B cell (primary cell): Measurements from ENCODE around the gene SATB2. TPM values are rescaled to one million over a fixed set of nuclear protein-coding genes. Genes with fewer than 3 reads are reported as not detected.

Experiments used
- ATAC-seq: fragments of 200-7000 bp; cut with Tn5 transposase; one replicate; pipeline ENCODE4 v1.10.0; 2021; ENCODE audit warnings: low read depth, mild to moderate bottlenecking, moderate number of reproducible peaks, moderate library complexity
- CTCF ChIA-PET: fragments of 350-600 bp; sonication (Branson Sonifier 250); formaldehyde crosslinking; loops from one replicate; lab custom pipeline; 2021; ENCODE audit warnings: antibody characterized with exemption, inconsistent platforms; lab: Charles Lee
- POLR2A ChIA-PET: fragments of 350-600 bp; sonication (Branson Sonifier 250); formaldehyde crosslinking; loops from one replicate; lab custom pipeline; 2021; ENCODE audit warnings: antibody characterized with exemption; lab: Charles Lee
- DNase-seq: peaks from one replicate; pipeline ENCODE4 v3.0.0; 2013
- H2AFZ ChIP-seq: 2 replicates; pipeline ENCODE4 v1.6.1; 2012; ENCODE audit warnings: mild to moderate bottlenecking, low read depth, low read length; ENCODE audit not compliant: insufficient read depth, poor library complexity, severe bottlenecking
- H3K27ac ChIP-seq, 2 donors: 1 replicate in 1 of 2; 2 replicates in 1 of 2; pipeline ENCODE4 v1.5.1; 2012 to 2013; ENCODE audit warnings: low read length in 2 of 2, mild to moderate bottlenecking in 2 of 2, moderate library complexity in 1 of 2
- H3K27me3 ChIP-seq, 4 experiments: fragments of 200-600 bp in 1 of 4; sonication (generic) in 1 of 4; replicated peaks in 1 of 4; 1 replicate in 2 of 4; 2 replicates in 2 of 4; pipeline versions ENCODE4 v1.6.1 to v1.7.0; 2013 to 2016; ENCODE audit warnings: low read length in 3 of 4, mild to moderate bottlenecking in 2 of 4, mixed read lengths in 1 of 4, moderate library complexity in 1 of 4; ENCODE audit not compliant: insufficient read depth in 4 of 4, control insufficient read depth in 3 of 4; ENCODE audit errors: control extremely low read depth in 1 of 4
- H3K36me3 ChIP-seq, 2 experiments: replicated peaks in 1 of 2; 1 replicate in 1 of 2; 2 replicates in 1 of 2; pipeline versions ENCODE4 v1.6.1 to v1.7.1; 2013; ENCODE audit warnings: low read length in 1 of 2; ENCODE audit not compliant: insufficient read depth in 2 of 2, control insufficient read depth in 1 of 2; ENCODE audit errors: control extremely low read depth in 1 of 2, extremely low read depth in 1 of 2
- H3K4me1 ChIP-seq, 2 donors: fragments of 200-600 bp in 1 of 2; sonication (generic) in 1 of 2; 1 replicate in 1 of 2; 2 replicates in 1 of 2; pipeline versions ENCODE4 v1.5.1 to v1.6.1; 2013 to 2017; ENCODE audit warnings: low read length in 2 of 2; ENCODE audit not compliant: control insufficient read depth in 2 of 2, insufficient read depth in 2 of 2
- H3K4me2 ChIP-seq: replicated peaks from 2 replicates; pipeline ENCODE3; 2012; ENCODE audit warnings: mild to moderate bottlenecking, low read depth, low read length; ENCODE audit not compliant: poor library complexity, severe bottlenecking
- H3K4me3 ChIP-seq, 5 experiments: fragments of 200-600 bp in 1 of 5; sonication (generic) in 1 of 5; 1 replicate in 3 of 5; 2 replicates in 2 of 5; pipeline versions ENCODE4 v1.5.1 to v1.7.0; 2011 to 2016; ENCODE audit warnings: low read length in 4 of 5, mild to moderate bottlenecking in 4 of 5, low read depth in 2 of 5, control low read depth in 1 of 5, moderate library complexity in 1 of 5; ENCODE audit not compliant: insufficient read depth in 1 of 5; ENCODE audit errors: control extremely low read depth in 1 of 5, extremely low read depth in 1 of 5
- H3K79me2 ChIP-seq: fragments of 200-600 bp; sonication (generic); one replicate; pipeline ENCODE4 v1.6.0; 2016; ENCODE audit warnings: low read length; ENCODE audit not compliant: control insufficient read depth, insufficient read depth
- H3K9ac ChIP-seq: fragments of 200-600 bp; sonication (generic); 2 replicates; pipeline ENCODE4 v1.6.1; 2017; ENCODE audit warnings: mild to moderate bottlenecking, low read length, moderate library complexity
- H3K9me3 ChIP-seq, 3 donors: one replicate each; pipeline versions ENCODE4 v1.6.1 to v1.7.1; 2013; ENCODE audit warnings: low read length in 2 of 3; ENCODE audit not compliant: control insufficient read depth in 2 of 3, insufficient read depth in 1 of 3; ENCODE audit errors: control extremely low read depth in 1 of 3
- H4K20me1 ChIP-seq: 2 replicates; pipeline ENCODE4 v1.6.0; 2012; ENCODE audit warnings: mild to moderate bottlenecking, low read length; ENCODE audit not compliant: insufficient read depth, control insufficient read depth, poor library complexity, severe bottlenecking
- H3K27ac Mint-ChIP-seq: one replicate; pipeline ENCODE4 v1.8.0; 2021; ENCODE audit warnings: mixed read lengths
- H3K27me3 Mint-ChIP-seq: one replicate; pipeline ENCODE4 v1.8.0; 2021; ENCODE audit warnings: mixed read lengths
- H3K4me1 Mint-ChIP-seq: one replicate; pipeline ENCODE4 v1.8.0; 2021; ENCODE audit warnings: mixed read lengths
- H3K4me3 Mint-ChIP-seq: one replicate; pipeline ENCODE4 v1.8.0; 2021; ENCODE audit warnings: mixed read lengths
- H3K9me3 Mint-ChIP-seq: one replicate; pipeline ENCODE4 v1.8.0; 2022; ENCODE audit warnings: mixed read lengths; ENCODE audit not compliant: insufficient read depth
- EZH2 ChIP-seq: IDR thresholded peaks from 2 replicates; pipeline ENCODE4 v1.6.1; 2012; ENCODE audit warnings: borderline replicate concordance, low read depth, mild to moderate bottlenecking, moderate library complexity, low read length; ENCODE audit not compliant: insufficient read depth, poor library complexity, severe bottlenecking
- WGBS: methylation state at CpG from one replicate; pipeline ENCODE4 v1.1.5; 2013; ENCODE audit warnings: missing lambda C conversion rate; ENCODE audit not compliant: insufficient coverage; 5-methylcytosine and 5-hydroxymethylcytosine counted together
- intact Hi-C: fragments of 100-400 bp; cut with micrococcal nuclease; formaldehyde crosslinking; loops from one replicate; pipeline ENCODE4 v1.10.0; 2022
- polyA plus RNA-seq: library from polyadenylated mRNA; depleted of rRNA; stranded (reverse); fragments of >200 nt; gene quantifications from 2 replicates; pipeline ENCODE4 v1.2.3, GENCODE V29; 2012
- total RNA-seq, 2 donors: library from RNA; stranded (reverse); fragments of 120-200 nt in 1 of 2; gene quantifications; 1 replicate in 1 of 2; 2 replicates in 1 of 2; pipeline versions ENCODE4 v1.2.3 to v1.2.4, GENCODE V29; 2013 to 2022
- TF ChIP-seq, protein P1 (sequence below): fragments of 200-600 bp; IDR thresholded peaks from one replicate; pipeline ENCODE4 v1.8.0; 2022; ENCODE audit warnings: antibody characterized with exemption, mild to moderate bottlenecking

The SATB2 gene
- total and polyA plus RNA-seq, 2 donors (not counting 1 experiment from before 2014, with no cell fraction given): 0.13 to 0.49 TPM

DNA sequence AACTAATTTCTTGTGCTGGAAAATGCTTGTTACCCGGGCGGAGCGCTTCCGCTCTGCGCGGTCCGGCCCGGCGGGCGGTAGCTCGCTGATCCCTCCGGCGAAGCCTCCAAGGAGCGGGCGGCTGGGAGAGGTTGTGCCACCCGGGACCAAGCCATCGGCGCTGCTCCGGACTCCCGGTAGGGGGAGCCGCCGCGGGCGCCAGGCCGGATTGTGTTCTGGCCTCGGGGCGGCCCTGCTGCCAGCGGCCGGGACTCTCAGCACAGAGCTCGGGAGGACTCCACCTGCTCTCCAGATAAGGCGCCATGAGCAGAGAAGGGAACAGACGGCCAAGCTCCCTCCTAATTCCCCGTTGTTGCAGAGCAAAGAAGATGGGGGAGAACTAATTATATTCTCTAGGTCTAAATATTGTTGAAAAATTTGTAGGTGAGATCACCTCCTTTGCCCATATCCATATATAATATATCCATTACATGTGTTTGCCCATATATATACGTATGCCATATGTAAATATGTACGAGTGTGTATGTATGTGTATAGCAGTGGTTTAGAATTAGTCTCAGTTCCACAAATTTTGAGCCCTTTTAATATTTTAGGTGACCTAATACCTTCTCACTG is 13.8 kb upstream of the SATB2 start:
- Histone ChIP-seq H3K4me2 (no peak overlapping the region), H3K4me1 (peaks cover 16 to 35% of the 10 kb centered on the region in 2 donors), H3K4me3 (no peak overlapping the region), H2AFZ (no peak overlapping the region), H3K27ac (no peak overlapping the region), H3K79me2 (no peaks in the 10 kb centered on the region), H3K27me3 (peaks cover 0 to 73% (median 60%) of the 10 kb centered on the region in 4 experiments), H4K20me1 (no peaks in the 10 kb centered on the region), H3K36me3 (no peaks in the 10 kb centered on the region), H3K9ac (no peak overlapping the region), H3K9me3 (peaks cover 0 to 49% (median 7%) of the 10 kb centered on the region in 3 donors)
- intact Hi-C loops: no loop called here
- CTCF ChIA-PET: no interaction called here
- H3K4me3 Mint-ChIP-seq: no peak overlapping the region
- H3K27ac Mint-ChIP-seq: no peak overlapping the region
- WGBS: 1% methylated on average over 29 of the region's 35 CpGs
- TF ChIP-seq, protein P1, sequence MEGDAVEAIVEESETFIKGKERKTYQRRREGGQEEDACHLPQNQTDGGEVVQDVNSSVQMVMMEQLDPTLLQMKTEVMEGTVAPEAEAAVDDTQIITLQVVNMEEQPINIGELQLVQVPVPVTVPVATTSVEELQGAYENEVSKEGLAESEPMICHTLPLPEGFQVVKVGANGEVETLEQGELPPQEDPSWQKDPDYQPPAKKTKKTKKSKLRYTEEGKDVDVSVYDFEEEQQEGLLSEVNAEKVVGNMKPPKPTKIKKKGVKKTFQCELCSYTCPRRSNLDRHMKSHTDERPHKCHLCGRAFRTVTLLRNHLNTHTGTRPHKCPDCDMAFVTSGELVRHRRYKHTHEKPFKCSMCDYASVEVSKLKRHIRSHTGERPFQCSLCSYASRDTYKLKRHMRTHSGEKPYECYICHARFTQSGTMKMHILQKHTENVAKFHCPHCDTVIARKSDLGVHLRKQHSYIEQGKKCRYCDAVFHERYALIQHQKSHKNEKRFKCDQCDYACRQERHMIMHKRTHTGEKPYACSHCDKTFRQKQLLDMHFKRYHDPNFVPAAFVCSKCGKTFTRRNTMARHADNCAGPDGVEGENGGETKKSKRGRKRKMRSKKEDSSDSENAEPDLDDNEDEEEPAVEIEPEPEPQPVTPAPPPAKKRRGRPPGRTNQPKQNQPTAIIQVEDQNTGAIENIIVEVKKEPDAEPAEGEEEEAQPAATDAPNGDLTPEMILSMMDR: no peak
- peak; percentile 1 for TF ChIP-seq EZH2
- no peak for ATAC-seq
- DNase-seq: peak; percentile 31
- no peaks in the 10 kb centered on the region for H3K9me3 Mint-ChIP-seq
- H3K4me1 Mint-ChIP-seq: peaks cover 8% of the 10 kb centered on the region
- peaks cover 63% of the 10 kb centered on the region for H3K27me3 Mint-ChIP-seq
- POLR2A ChIA-PET: no interaction called here

DNA sequence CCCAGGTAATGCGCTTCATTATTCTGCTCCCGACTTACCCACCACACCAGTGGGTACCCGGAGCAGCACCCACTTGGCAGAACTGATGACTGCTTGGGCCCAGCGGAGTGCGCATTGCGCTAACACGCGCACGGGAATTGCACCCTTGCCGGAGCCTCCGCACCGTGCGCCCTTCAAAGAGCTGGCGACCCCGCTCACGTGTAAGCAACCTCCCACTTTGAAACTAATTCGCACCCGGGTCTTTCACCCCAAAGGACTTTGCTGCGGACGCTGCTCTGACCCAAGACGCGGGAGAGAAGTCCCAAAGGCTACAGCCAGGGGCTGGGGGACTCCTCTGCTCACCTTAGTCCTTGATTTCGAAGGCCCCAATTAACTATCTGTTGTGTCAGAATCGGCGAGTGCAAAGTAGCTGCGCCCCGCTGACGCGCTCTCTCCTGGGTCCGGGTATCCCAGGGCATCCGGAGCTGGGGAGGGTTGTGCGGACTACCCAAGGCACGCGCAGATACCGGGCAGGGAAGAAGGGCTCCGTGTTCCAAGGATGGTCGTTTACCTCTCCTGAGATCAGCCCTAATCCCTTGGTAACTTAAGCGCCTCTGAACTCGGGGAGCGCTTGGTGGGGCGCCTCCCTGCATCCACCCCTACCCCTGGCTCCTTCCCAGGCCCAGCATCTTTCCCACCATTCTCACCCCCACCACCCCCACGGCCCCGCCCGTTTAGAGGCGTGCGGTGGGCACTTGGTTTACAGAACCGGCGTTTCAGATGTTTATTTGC is 13.1 kb upstream of the SATB2 start:
- CTCF ChIA-PET: interaction anchor here (0.5 kb wide), 1 partner anchor 10 kb away, joined by 3 read pairs; no protein-coding TSS in a partner anchor
- H3K4me2 ChIP-seq: no peak overlapping the region

More for the DNA sequence above, 13.1 kb upstream of the SATB2 start:
- no peak overlapping the region for H3K9ac ChIP-seq
- no peak for ATAC-seq
- H3K4me1 ChIP-seq: peaks cover 16 to 40% of the 10 kb centered on the region in 2 donors
- no peak overlapping the region for H3K4me3 ChIP-seq
- peak; percentile 12 for DNase-seq
- peaks cover 3% of the 10 kb centered on the region for H3K9me3 Mint-ChIP-seq
- H3K27ac Mint-ChIP-seq: no peak overlapping the region
- no peaks in the 10 kb centered on the region for H3K36me3 ChIP-seq
- no peaks in the 10 kb centered on the region for H4K20me1 ChIP-seq
- no peak overlapping the region for H2AFZ ChIP-seq
- no peak overlapping the region for H3K27ac ChIP-seq
- intact Hi-C loops: no loop called here
- H3K27me3 Mint-ChIP-seq: peaks cover 67% of the 10 kb centered on the region
- peaks cover 0 to 55% (median 7%) of the 10 kb centered on the region in 3 donors for H3K9me3 ChIP-seq
- peaks cover 8% of the 10 kb centered on the region for H3K4me1 Mint-ChIP-seq
- no peaks in the 10 kb centered on the region for H3K79me2 ChIP-seq
- 10% methylated on average over 48 of the region's 48 CpGs for WGBS
- no peak overlapping the region for H3K4me3 Mint-ChIP-seq
- POLR2A ChIA-PET: no interaction called here
- H3K27me3 ChIP-seq: peaks cover 0 to 77% (median 67%) of the 10 kb centered on the region in 4 experiments
- TF ChIP-seq EZH2: no peak
- TF ChIP-seq, protein P1: no peak
